Ectodermal cell (in vitro differentiated cells): Measurements from ENCODE around the gene VSIG8.

Experiments used
- H3K27ac ChIP-seq: 2 replicates; pipeline ENCODE4 v1.7.0; 2013; ENCODE audit warnings: mild to moderate bottlenecking, low read depth, low read length; ENCODE audit not compliant: insufficient read depth, poor library complexity, severe bottlenecking
- H3K27me3 ChIP-seq: 2 replicates; pipeline ENCODE4 v1.7.0; 2013; ENCODE audit warnings: mild to moderate bottlenecking, low read length; ENCODE audit not compliant: insufficient read depth, control insufficient read depth, poor library complexity, severe bottlenecking
- H3K36me3 ChIP-seq: one replicate; pipeline ENCODE4 v1.7.0; 2013; ENCODE audit warnings: low read length; ENCODE audit not compliant: control insufficient read depth, insufficient read depth
- H3K4me1 ChIP-seq: one replicate; pipeline ENCODE4 v1.7.0; 2013; ENCODE audit warnings: low read length; ENCODE audit not compliant: control insufficient read depth, insufficient read depth
- H3K4me3 ChIP-seq: 2 replicates; pipeline ENCODE4 v1.7.0; 2013; ENCODE audit warnings: low read depth, low read length, control low read depth; ENCODE audit not compliant: insufficient read depth
- H3K9me3 ChIP-seq: 2 replicates; pipeline ENCODE4 v1.7.0; 2013; ENCODE audit warnings: mild to moderate bottlenecking, low read length, moderate library complexity; ENCODE audit not compliant: control insufficient read depth
- WGBS, 2 experiments: methylation state at CpG; one replicate each; pipeline ENCODE4 v1.1.7; 2013; ENCODE audit warnings: missing lambda C conversion rate in 2 of 2; 5-methylcytosine and 5-hydroxymethylcytosine counted together

The VSIG8 gene

GRCh38 chr1:159884296-159884695, 21.8 kb upstream of the VSIG8 start:
- 82 to 84% methylated on average over 8 of the region's 8 CpGs for WGBS, 2 experiments

GRCh38 chr1:159883134-159883533, 20.7 kb upstream of the VSIG8 start:
- 92 to 95% methylated on average over 4 of the region's 4 CpGs for WGBS, 2 experiments
- H3K27ac ChIP-seq = no peak overlapping the region
- no peaks in the 10 kb centered on the region for H3K9me3 ChIP-seq
- no peaks in the 10 kb centered on the region for H3K4me1 ChIP-seq
- H3K36me3 ChIP-seq = no peaks in the 10 kb centered on the region
- peaks cover 3% of the 10 kb centered on the region for H3K27me3 ChIP-seq
- no peak overlapping the region for H3K4me3 ChIP-seq

More at GRCh38 chr1:159884296-159884695, 21.8 kb upstream of the VSIG8 start:
- H3K4me1 ChIP-seq = no peaks in the 10 kb centered on the region
- no peak overlapping the region for H3K27ac ChIP-seq
- H3K36me3 ChIP-seq = no peaks in the 10 kb centered on the region
- H3K4me3 ChIP-seq = no peak overlapping the region
- no peaks in the 10 kb centered on the region for H3K9me3 ChIP-seq
- peaks cover 3% of the 10 kb centered on the region for H3K27me3 ChIP-seq

- H3K9me3 ChIP-seq = no peaks in the 10 kb centered on the region
- H3K27me3 ChIP-seq = peaks cover 3% of the 10 kb centered on the region
- H3K36me3 ChIP-seq = no peaks in the 10 kb centered on the region
- WGBS, 2 experiments = 91 to 97% methylated on average over 2 of the region's 2 CpGs
- no peaks in the 10 kb centered on the region for H3K4me1 ChIP-seq
- no peak overlapping the region for H3K4me3 ChIP-seq
- H3K27ac ChIP-seq = no peak overlapping the region
These were observed 20.0 kb upstream of the VSIG8 start for GRCh38 chr1:159882527-159882862.

- no peaks in the 10 kb centered on the region for H3K36me3 ChIP-seq
- H3K4me1 ChIP-seq = no peaks in the 10 kb centered on the region
- WGBS, 2 experiments = 87 to 90% methylated on average over 6 of the region's 6 CpGs
- no peak overlapping the region for H3K27ac ChIP-seq
- no peak overlapping the region for H3K4me3 ChIP-seq
- no peaks in the 10 kb centered on the region for H3K9me3 ChIP-seq
- H3K27me3 ChIP-seq = peaks cover 3% of the 10 kb centered on the region
These were observed 19.4 kb upstream of the VSIG8 start for GRCh38 chr1:159881622-159882526.

DNA sequence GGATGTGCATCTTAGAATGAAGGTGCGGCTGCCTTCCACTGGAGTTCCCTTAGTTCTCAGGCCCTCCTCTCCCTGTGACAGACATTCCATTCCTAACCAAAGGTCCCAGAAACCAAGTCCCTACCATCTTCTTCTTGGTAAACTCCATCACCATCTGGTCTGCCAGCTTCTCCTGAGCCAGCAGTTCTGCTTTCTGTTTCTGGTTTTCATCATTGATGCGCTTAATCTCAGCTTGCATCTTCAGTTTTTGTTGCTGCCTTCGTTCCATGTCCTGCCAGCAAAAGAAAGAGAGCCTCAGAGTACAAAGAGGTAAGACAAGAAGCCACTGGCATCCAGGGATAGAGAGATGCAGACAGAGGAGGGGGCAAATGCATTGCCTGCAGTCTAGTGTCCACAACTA, 18.0 kb upstream of the VSIG8 start:
- Histone ChIP-seq H3K4me3 (no peak overlapping the region), H3K4me1 (no peaks in the 10 kb centered on the region), H3K9me3 (no peaks in the 10 kb centered on the region), H3K27me3 (no peaks in the 10 kb centered on the region), H3K36me3 (no peaks in the 10 kb centered on the region), H3K27ac (no peak overlapping the region)
- WGBS, 2 experiments = 90 to 92% methylated on average over 3 of the region's 3 CpGs

DNA sequence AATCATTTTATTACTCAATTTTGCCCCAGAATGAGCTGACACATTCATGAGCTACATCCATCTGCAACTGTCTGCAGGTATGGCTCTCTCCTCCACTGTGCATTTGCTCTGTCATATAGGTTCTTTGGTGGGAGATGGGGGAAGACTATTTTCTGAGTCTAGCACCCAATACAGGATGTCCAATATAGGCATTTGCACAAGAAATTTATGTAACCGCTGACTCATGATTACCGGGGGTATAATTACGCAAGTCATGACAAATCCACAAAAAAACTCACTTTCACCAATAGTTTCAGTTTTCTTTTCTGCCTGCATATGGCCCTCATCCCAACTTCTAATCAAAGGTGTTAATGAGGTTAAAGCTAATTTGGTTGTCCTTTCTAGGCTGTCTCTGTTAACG, 17.5 kb upstream of the VSIG8 start:
- H3K36me3 ChIP-seq = no peaks in the 10 kb centered on the region
- no peaks in the 10 kb centered on the region for H3K4me1 ChIP-seq
- H3K4me3 ChIP-seq = no peak overlapping the region
- H3K27me3 ChIP-seq = no peaks in the 10 kb centered on the region
- H3K9me3 ChIP-seq = no peaks in the 10 kb centered on the region
- H3K27ac ChIP-seq = no peak overlapping the region
- 96 to 97% methylated on average over 4 of the region's 4 CpGs for WGBS, 2 experiments

GRCh38 chr1:159879136-159879535, 16.7 kb upstream of the VSIG8 start:
- H3K36me3 ChIP-seq = no peaks in the 10 kb centered on the region
- no peak overlapping the region for H3K27ac ChIP-seq
- H3K9me3 ChIP-seq = no peaks in the 10 kb centered on the region
- H3K27me3 ChIP-seq = no peaks in the 10 kb centered on the region
- no peak overlapping the region for H3K4me3 ChIP-seq
- H3K4me1 ChIP-seq = no peaks in the 10 kb centered on the region
- 87 to 91% methylated on average over 3 of the region's 3 CpGs for WGBS, 2 experiments

- Histone ChIP-seq H3K36me3 (no peaks in the 10 kb centered on the region), H3K4me3 (no peak overlapping the region), H3K9me3 (no peaks in the 10 kb centered on the region), H3K27me3 (no peaks in the 10 kb centered on the region), H3K4me1 (no peaks in the 10 kb centered on the region), H3K27ac (no peak overlapping the region)
- WGBS, 2 experiments = 96 to 98% methylated on average over 6 of the region's 6 CpGs
These were observed 15.4 kb upstream of the VSIG8 start for GRCh38 chr1:159877695-159878444.

DNA sequence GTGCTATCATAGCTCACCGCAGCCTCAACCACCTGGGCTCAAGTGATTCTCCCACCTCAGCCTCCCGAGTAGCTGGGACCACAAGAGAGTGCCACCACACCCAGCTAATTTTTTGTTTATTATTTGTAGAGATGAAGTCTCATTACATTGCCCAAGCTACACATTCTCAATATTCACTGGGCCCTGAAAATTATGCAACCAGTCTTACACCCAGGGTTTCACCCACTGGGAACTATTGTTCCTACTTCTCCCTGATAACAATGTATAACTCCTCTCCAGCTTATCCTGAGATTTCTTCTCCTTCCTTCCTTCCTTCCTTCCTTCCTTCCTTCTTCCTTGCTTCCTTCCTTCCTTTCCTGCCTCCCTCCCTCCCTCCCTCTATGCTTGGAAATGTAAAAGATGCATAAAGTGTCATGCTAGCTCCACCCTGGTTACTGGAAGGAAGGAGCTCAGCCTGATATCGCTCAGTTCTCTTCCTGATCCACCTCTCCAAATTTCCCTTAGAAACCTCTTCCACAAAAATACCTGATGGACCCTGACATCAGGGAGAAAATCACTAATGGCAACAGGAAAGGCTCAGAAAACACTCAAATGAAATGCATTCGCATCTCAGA, 11.2 kb upstream of the VSIG8 start:
- no peak overlapping the region for H3K27ac ChIP-seq
- no peaks in the 10 kb centered on the region for H3K9me3 ChIP-seq
- H3K27me3 ChIP-seq = no peaks in the 10 kb centered on the region
- 87 to 93% methylated on average over 4 of the region's 4 CpGs for WGBS, 2 experiments
- no peak overlapping the region for H3K4me3 ChIP-seq
- H3K4me1 ChIP-seq = no peaks in the 10 kb centered on the region
- H3K36me3 ChIP-seq = no peaks in the 10 kb centered on the region

DNA sequence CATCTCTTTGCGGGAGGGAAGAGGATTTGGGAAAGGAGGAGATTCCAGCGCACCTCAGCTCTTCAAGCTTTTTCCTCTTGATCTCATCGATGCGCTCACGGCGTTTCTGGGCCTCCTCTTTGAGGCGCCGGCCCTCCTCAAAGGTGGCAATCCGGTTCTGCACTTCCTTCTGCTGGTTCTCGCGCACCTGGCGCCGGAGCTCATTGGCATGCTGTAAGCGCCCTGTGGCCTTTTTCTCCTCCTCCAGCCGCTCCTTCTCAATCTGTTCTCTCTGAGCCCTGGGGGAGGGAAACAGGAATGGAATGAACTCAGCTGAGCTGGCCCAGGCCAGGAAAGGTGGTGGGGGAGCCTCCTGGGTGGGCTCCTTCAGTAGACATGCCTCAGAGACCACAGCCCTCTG, 10.4 kb upstream of the VSIG8 start:
- Histone ChIP-seq H3K9me3 (no peaks in the 10 kb centered on the region), H3K27ac (no peak overlapping the region), H3K27me3 (no peaks in the 10 kb centered on the region), H3K4me1 (no peaks in the 10 kb centered on the region), H3K4me3 (no peak overlapping the region), H3K36me3 (no peaks in the 10 kb centered on the region)
- WGBS, 2 experiments = 86 to 90% methylated on average over 14 to 15 of the region's 15 CpGs
